ENCODE measurements around the gene LRTM2.

The LRTM2 gene

DNA sequence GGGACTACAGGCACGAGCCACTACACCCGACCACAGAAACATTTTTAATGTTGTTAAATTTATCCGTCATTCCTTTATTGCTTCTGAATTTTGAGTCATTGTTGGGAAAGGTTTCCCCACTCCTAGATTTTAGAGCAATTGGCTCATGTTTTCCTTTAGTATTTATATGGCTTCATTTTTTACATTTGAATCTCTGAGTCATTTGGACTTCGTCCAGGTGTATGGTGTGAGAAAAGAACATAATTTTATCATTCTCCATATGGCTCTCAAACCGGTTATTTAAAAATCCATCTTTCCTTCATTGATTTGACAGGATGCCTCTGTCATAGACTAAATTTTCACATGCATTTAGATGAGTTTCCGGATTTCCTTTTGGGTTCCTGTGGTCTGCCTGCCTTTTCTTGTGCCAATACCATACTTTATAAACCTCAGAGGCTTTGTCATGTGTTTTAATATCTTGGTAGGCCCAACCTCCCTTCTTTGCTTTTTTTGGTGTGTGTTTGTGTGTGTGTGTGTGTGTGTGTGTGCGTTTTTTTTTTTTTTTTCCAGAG lies 30.9 kb downstream of the LRTM2 start:
- DNase-seq (ENCODE audit: low spot score): no peak

DNA sequence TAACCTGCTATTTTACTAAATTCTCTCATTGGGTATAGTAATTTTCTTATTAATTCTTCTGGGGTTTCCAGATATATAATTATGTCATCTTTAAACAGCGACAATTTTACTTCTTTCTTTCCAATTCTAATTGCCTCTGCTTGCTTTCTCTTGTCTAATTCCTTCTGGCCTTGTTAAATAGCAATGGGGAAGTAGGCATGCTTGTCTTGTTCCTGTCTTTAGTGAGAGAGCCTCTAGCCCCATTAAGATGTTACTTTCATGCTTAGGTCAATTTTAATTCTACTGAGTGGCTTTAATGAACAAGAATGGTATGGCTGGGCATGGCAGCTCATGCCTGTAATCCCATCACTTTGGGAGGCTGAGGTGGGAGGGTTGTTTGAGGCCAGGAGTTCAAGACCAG lies 31.7 kb downstream of the LRTM2 start:
- TF ChIP-seq, protein P1, sequence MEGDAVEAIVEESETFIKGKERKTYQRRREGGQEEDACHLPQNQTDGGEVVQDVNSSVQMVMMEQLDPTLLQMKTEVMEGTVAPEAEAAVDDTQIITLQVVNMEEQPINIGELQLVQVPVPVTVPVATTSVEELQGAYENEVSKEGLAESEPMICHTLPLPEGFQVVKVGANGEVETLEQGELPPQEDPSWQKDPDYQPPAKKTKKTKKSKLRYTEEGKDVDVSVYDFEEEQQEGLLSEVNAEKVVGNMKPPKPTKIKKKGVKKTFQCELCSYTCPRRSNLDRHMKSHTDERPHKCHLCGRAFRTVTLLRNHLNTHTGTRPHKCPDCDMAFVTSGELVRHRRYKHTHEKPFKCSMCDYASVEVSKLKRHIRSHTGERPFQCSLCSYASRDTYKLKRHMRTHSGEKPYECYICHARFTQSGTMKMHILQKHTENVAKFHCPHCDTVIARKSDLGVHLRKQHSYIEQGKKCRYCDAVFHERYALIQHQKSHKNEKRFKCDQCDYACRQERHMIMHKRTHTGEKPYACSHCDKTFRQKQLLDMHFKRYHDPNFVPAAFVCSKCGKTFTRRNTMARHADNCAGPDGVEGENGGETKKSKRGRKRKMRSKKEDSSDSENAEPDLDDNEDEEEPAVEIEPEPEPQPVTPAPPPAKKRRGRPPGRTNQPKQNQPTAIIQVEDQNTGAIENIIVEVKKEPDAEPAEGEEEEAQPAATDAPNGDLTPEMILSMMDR (IDR thresholded peaks at IDR 0.05; ENCODE audit: poor library complexity, severe bottlenecking): no peak
- no peak overlapping the region for H3K4me3 ChIP-seq (ENCODE audit: severe bottlenecking)
- H3K27me3 ChIP-seq (ENCODE audit: insufficient read depth, poor library complexity, severe bottlenecking): peaks cover 16% of the 10 kb centered on the region
- no peaks in the 10 kb centered on the region for H3K36me3 ChIP-seq (ENCODE audit: low read depth)
- H3K4me1 ChIP-seq (ENCODE audit: insufficient read depth, poor library complexity, severe bottlenecking): no peaks in the 10 kb centered on the region
- DNase-seq (ENCODE audit: low spot score) (no peak), ATAC-seq (ENCODE audit: low read depth) (no peak)
- no peak overlapping the region for H3K27ac ChIP-seq (ENCODE audit: poor library complexity, severe bottlenecking)
- no peaks in the 10 kb centered on the region for H3K9me3 ChIP-seq (ENCODE audit: severe bottlenecking)

More for the DNA sequence above, 30.9 kb downstream of the LRTM2 start:
- H3K36me3 ChIP-seq (ENCODE audit: low read depth): no peaks in the 10 kb centered on the region
- H3K4me1 ChIP-seq (ENCODE audit: insufficient read depth, poor library complexity, severe bottlenecking): no peaks in the 10 kb centered on the region
- no peaks in the 10 kb centered on the region for H3K9me3 ChIP-seq (ENCODE audit: severe bottlenecking)
- peak; percentile 67 for ATAC-seq (ENCODE audit: low read depth)
- no peak overlapping the region for H3K4me3 ChIP-seq (ENCODE audit: severe bottlenecking)
- H3K27me3 ChIP-seq (ENCODE audit: insufficient read depth, poor library complexity, severe bottlenecking): peaks cover 23% of the 10 kb centered on the region
- no peak overlapping the region for H3K27ac ChIP-seq (ENCODE audit: poor library complexity, severe bottlenecking)
- TF ChIP-seq, protein P1 (IDR thresholded peaks at IDR 0.05; ENCODE audit: poor library complexity, severe bottlenecking): no peak

DNA sequence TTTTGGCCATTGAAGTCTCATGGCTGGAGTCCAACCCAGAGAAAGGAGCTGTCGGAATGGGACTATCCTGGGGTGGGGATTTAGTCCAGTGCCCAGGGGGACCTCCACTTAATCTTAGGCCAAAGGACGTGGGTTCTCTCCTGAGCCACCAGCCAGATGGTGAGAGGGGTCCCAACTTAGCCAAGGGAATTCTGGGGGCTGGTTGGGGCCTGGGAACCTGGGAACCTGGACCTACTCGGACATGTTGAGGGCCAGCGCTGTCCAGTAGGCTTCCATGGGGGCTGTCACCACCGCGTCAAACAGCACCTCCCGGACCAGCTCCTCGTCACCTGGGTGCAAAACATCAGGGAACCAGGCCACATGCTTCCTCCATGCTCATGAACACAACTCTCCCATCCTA lies 33.4 kb downstream of the LRTM2 start:
- DNase-seq (ENCODE audit: low spot score) (peak; percentile 58), ATAC-seq (ENCODE audit: low read depth) (no peak)
- no peak overlapping the region for H3K4me3 ChIP-seq (ENCODE audit: severe bottlenecking)
- no peaks in the 10 kb centered on the region for H3K4me1 ChIP-seq (ENCODE audit: insufficient read depth, poor library complexity, severe bottlenecking)
- H3K9me3 ChIP-seq (ENCODE audit: severe bottlenecking): no peaks in the 10 kb centered on the region
- no peaks in the 10 kb centered on the region for H3K36me3 ChIP-seq (ENCODE audit: low read depth)
- no peak overlapping the region for H3K27ac ChIP-seq (ENCODE audit: poor library complexity, severe bottlenecking)
- peaks cover 10% of the 10 kb centered on the region for H3K27me3 ChIP-seq (ENCODE audit: insufficient read depth, poor library complexity, severe bottlenecking)
- TF ChIP-seq, protein P1 (IDR thresholded peaks at IDR 0.05; ENCODE audit: poor library complexity, severe bottlenecking): no peak

DNA sequence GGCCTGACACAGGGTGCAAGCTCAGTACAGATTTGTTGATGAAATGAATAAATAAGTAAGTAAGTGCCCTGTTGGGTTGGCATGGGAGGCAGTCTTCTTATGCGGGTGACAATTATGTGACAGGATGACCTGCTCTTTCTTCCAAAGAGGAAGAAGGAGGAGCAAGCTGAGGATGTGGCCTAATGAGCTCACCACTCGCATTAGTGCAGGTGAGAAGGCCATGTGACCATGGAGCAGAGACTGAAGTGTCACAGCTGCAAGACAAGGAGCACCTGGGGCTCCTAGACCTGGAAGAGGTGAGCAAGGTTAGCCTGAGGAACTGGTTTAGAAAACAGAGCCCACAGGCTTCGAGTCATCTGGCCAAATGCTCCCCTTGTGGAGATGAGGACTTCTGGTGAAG lies 34.9 kb downstream of the LRTM2 start:
- Histone ChIP-seq H3K27ac (ENCODE audit: poor library complexity, severe bottlenecking) (no peak overlapping the region), H3K36me3 (ENCODE audit: low read depth) (no peaks in the 10 kb centered on the region), H3K4me3 (ENCODE audit: severe bottlenecking) (no peak overlapping the region), H3K9me3 (ENCODE audit: severe bottlenecking) (no peaks in the 10 kb centered on the region), H3K27me3 (ENCODE audit: insufficient read depth, poor library complexity, severe bottlenecking) (peaks cover 17% of the 10 kb centered on the region), H3K4me1 (ENCODE audit: insufficient read depth, poor library complexity, severe bottlenecking) (no peaks in the 10 kb centered on the region)
- ATAC-seq (ENCODE audit: low read depth) (no peak), DNase-seq (ENCODE audit: low spot score) (no peak)
- TF ChIP-seq, protein P1 (IDR thresholded peaks at IDR 0.05; ENCODE audit: poor library complexity, severe bottlenecking): no peak

DNA sequence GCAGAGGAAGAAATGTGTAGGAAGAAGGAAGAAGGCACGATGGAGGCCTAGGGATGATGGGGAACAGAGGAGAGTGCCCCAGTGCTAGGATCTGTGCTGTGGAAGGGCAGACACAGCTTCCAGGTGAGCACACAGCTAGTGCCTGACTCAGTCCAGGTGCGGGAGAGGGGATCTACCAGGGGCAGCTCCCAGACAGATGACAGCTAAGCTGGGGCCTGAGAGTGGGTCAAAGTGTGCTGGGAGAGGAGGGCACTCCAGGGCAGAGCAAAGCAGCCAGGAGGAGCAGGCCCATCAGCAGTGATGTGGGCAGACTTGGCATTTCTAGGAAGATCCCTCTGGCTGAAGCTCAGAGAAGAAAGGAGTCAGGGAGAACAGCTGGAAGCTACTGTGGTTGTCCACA lies 36.7 kb downstream of the LRTM2 start:
- no peak overlapping the region for H3K27ac ChIP-seq (ENCODE audit: poor library complexity, severe bottlenecking)
- no peak overlapping the region for H3K4me3 ChIP-seq (ENCODE audit: severe bottlenecking)
- DNase-seq (ENCODE audit: low spot score) (peak; percentile 54), ATAC-seq (ENCODE audit: low read depth) (no peak)
- no peaks in the 10 kb centered on the region for H3K9me3 ChIP-seq (ENCODE audit: severe bottlenecking)
- H3K4me1 ChIP-seq (ENCODE audit: insufficient read depth, poor library complexity, severe bottlenecking): no peaks in the 10 kb centered on the region
- TF ChIP-seq, protein P1 (IDR thresholded peaks at IDR 0.05; ENCODE audit: poor library complexity, severe bottlenecking): no peak
- H3K27me3 ChIP-seq (ENCODE audit: insufficient read depth, poor library complexity, severe bottlenecking): peaks cover 17% of the 10 kb centered on the region
- no peaks in the 10 kb centered on the region for H3K36me3 ChIP-seq (ENCODE audit: low read depth)

Data from RWPE2 (cell line).